OCI-LY1 (cell line): ENCODE results near the gene MBD5.

Experiments
- H2AFZ ChIP-seq: fragments of 200-600 bp; sonication (generic), shearing (Covaris generic); 2 replicates; pipeline ENCODE4 v1.6.0; 2014; ENCODE audit warnings: antibody characterized with exemption, mild to moderate bottlenecking, low read length
- H3F3A ChIP-seq: fragments of 200-600 bp; sonication (generic), shearing (Covaris generic); 2 replicates; pipeline ENCODE4 v1.6.0; 2014; ENCODE audit warnings: mild to moderate bottlenecking, antibody characterized with exemption, low read length, moderate library complexity; ENCODE audit not compliant: insufficient read depth
- H3K27ac ChIP-seq: fragments of 200-600 bp; sonication (generic); 2 replicates; pipeline ENCODE4 v1.5.1; 2014; ENCODE audit warnings: low read length, mixed run types, mild to moderate bottlenecking, low read depth; ENCODE audit not compliant: poor library complexity, severe bottlenecking
- H3K27me3 ChIP-seq: fragments of 200-600 bp; sonication (generic); 2 replicates; pipeline ENCODE4 v1.6.0; 2014; ENCODE audit warnings: antibody characterized with exemption, mild to moderate bottlenecking, low read length, moderate library complexity; ENCODE audit not compliant: insufficient read depth
- H3K36me3 ChIP-seq: fragments of 200-600 bp; sonication (generic); 2 replicates; pipeline ENCODE4 v1.6.1; 2014; ENCODE audit warnings: mild to moderate bottlenecking, antibody characterized with exemption, low read length, moderate library complexity, mixed read lengths; ENCODE audit not compliant: insufficient read depth
- H3K4me1 ChIP-seq: fragments of 200-600 bp; sonication (generic); 2 replicates; pipeline ENCODE4 v1.5.1; 2014; ENCODE audit warnings: mild to moderate bottlenecking, low read length, moderate library complexity; ENCODE audit not compliant: insufficient read depth, severe bottlenecking
- H3K4me2 ChIP-seq: fragments of 200-600 bp; sonication (generic), shearing (Covaris generic); 2 replicates; pipeline ENCODE4 v1.6.1; 2014; ENCODE audit warnings: low read length
- H3K4me3 ChIP-seq: fragments of 200-600 bp; sonication (generic); 2 replicates; pipeline ENCODE4 v1.5.1; 2014; ENCODE audit warnings: low read length, low read depth, mild to moderate bottlenecking, mixed read lengths; ENCODE audit not compliant: poor library complexity, severe bottlenecking
- H3K79me2 ChIP-seq: fragments of 200-600 bp; shearing (Covaris generic); 2 replicates; pipeline ENCODE4 v1.6.1; 2016; ENCODE audit warnings: mixed run types, low read length, mixed read lengths; ENCODE audit not compliant: insufficient read depth
- H3K9ac ChIP-seq: fragments of 200-600 bp; sonication (generic), shearing (Covaris generic); 2 replicates; pipeline ENCODE4 v1.6.1; 2014; ENCODE audit warnings: mild to moderate bottlenecking, low read length, mixed read lengths
- H3K9me2 ChIP-seq: fragments of 200-600 bp; sonication (generic), shearing (Covaris generic); 2 replicates; pipeline ENCODE4 v1.6.1; 2014; ENCODE audit warnings: low read depth, mild to moderate bottlenecking, low read length, mixed read lengths
- H3K9me3 ChIP-seq: fragments of 200-600 bp; shearing (Covaris generic); 2 replicates; pipeline ENCODE4 v1.6.1; 2014; ENCODE audit warnings: low read length, mixed read lengths
- H4K20me1 ChIP-seq: fragments of 200-600 bp; sonication (generic), shearing (Covaris generic); 2 replicates; pipeline ENCODE4 v1.6.0; 2016; ENCODE audit warnings: mild to moderate bottlenecking, low read length; ENCODE audit not compliant: insufficient read depth
- CTCF ChIP-seq: fragments of 200-600 bp; sonication (generic), shearing (Covaris generic); IDR thresholded peaks from 2 replicates; pipeline ENCODE4 v1.5.1; 2017; ENCODE audit warnings: mild to moderate bottlenecking, antibody characterized with exemption, low read length, moderate library complexity, mixed read lengths
- EZH2 ChIP-seq: fragments of 200-600 bp; sonication (generic), shearing (Covaris generic); IDR thresholded peaks from 2 replicates; pipeline ENCODE4 v1.8.0; 2017; ENCODE audit warnings: borderline replicate concordance, mixed run types, mild to moderate bottlenecking, antibody characterized with exemption, low read length, moderate library complexity, mixed read lengths

The MBD5 gene

GRCh38 chr2:148458171-148458570, 437.3 kb downstream of the MBD5 start:
- H2AFZ ChIP-seq = no peak overlapping the region

GRCh38 chr2:148459377-148459778, 438.5 kb downstream of the MBD5 start:
- no peaks in the 10 kb centered on the region for H4K20me1 ChIP-seq
- no peak overlapping the region for H3K4me3 ChIP-seq
- no peaks in the 10 kb centered on the region for H3K9me2 ChIP-seq
- no peaks in the 10 kb centered on the region for H3K4me1 ChIP-seq
- H2AFZ ChIP-seq = no peak overlapping the region
- H3K27ac ChIP-seq = no peak overlapping the region
- no peaks in the 10 kb centered on the region for H3F3A ChIP-seq
- H3K9me3 ChIP-seq = no peaks in the 10 kb centered on the region
- TF ChIP-seq EZH2 (no peak), CTCF (no peak)
- H3K79me2 ChIP-seq = no peaks in the 10 kb centered on the region
- no peak overlapping the region for H3K9ac ChIP-seq
- H3K27me3 ChIP-seq = no peaks in the 10 kb centered on the region
- H3K36me3 ChIP-seq = no peaks in the 10 kb centered on the region
- H3K4me2 ChIP-seq = no peak overlapping the region

More at GRCh38 chr2:148458171-148458570, 437.3 kb downstream of the MBD5 start:
- Histone ChIP-seq H3K4me2 (no peak overlapping the region), H3K4me1 (no peaks in the 10 kb centered on the region), H3K9me2 (no peaks in the 10 kb centered on the region), H3K79me2 (no peaks in the 10 kb centered on the region), H3K27ac (no peak overlapping the region), H4K20me1 (no peaks in the 10 kb centered on the region), H3K36me3 (no peaks in the 10 kb centered on the region), H3K27me3 (no peaks in the 10 kb centered on the region), H3K4me3 (no peak overlapping the region), H3F3A (no peaks in the 10 kb centered on the region), H3K9me3 (no peaks in the 10 kb centered on the region), H3K9ac (no peak overlapping the region)
- TF ChIP-seq EZH2 = no peak
- TF ChIP-seq CTCF = no peak

- Histone ChIP-seq H3K36me3 (no peaks in the 10 kb centered on the region), H3K4me1 (no peaks in the 10 kb centered on the region), H3K9ac (no peak overlapping the region), H3K4me2 (no peak overlapping the region), H3K4me3 (no peak overlapping the region), H4K20me1 (no peaks in the 10 kb centered on the region), H3K79me2 (no peaks in the 10 kb centered on the region), H3K27ac (no peak overlapping the region), H3K9me2 (no peaks in the 10 kb centered on the region), H3F3A (no peaks in the 10 kb centered on the region), H3K9me3 (no peaks in the 10 kb centered on the region), H3K27me3 (no peaks in the 10 kb centered on the region), H2AFZ (no peak overlapping the region)
- no peak for TF ChIP-seq EZH2
- TF ChIP-seq CTCF = no peak
Measured at GRCh38 chr2:148461876-148462275, 441.0 kb downstream of the MBD5 start.
